Activated CD4-positive, alpha-beta T cell treated with anti-CD3 and anti-CD28 coated beads, Interleukin-2, Interleukin-4, amounts not matched to agents 100 ng/mL and 50 ng/mL, durations not matched to agents 16 hours and 8 hours (primary cell): ENCODE measurements around the gene APRT.
"Not testable (repeated sequence)": the region's sequence is repeated elsewhere in the genome, so short reads cannot be mapped to it uniquely, and the experiment has no call there.

Experiments
- DNase-seq: peaks from one replicate; pipeline ENCODE4 v3.0.0-alpha.2; 2020; ENCODE audit warnings: low spot score

Gene APRT

DNA sequence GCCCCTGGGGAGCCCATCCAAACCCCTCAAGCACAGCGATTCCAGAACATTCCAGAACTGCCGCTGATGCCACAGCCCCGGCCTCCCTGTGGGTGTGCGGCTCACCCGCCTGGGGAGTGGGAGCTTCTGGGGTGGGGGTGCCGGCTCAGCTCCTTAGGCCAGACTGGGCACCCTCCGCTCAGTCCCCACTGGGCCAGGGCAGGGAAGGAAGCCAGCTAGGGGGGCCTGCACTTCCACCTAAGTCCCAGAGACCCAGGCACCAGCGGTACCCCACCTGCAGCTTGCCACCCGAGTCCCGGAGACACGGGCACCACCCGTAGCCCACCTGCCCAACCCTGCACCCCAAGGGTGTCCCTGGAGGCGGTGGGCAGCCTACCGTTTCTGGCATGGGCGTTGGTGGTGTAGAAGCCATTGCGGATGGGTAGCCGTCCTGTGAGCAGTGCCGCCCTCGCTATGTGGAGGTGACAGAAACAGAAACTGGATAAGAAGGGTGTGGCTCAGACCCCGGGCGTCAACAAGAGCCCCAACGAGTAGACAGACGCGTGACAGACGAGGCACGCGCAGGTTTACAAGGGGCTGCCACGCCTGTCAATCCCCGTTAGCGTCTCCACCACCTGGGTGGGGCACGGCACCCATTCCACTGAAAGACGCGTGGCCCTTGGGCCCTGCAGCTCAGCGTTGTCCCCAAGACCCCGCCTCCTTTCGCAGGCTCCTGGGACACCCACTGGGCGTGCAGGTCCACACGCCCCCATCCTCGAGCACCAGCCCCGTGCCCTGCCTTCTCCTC is 30.0 kb upstream of the APRT start:
- DNase-seq = no peak

- no peak for DNase-seq
Measured at GRCh38 chr16:88840600-88841215, 29.0 kb upstream of the APRT start.

- no peak for DNase-seq
Measured at GRCh38 chr16:88839745-88840599, 28.2 kb upstream of the APRT start.

GRCh38 chr16:88839026-88839529 is 27.4 kb upstream of the APRT start:
- no peak for DNase-seq

GRCh38 chr16:88838566-88838965 is 26.8 kb upstream of the APRT start:
- no peak for DNase-seq

DNA sequence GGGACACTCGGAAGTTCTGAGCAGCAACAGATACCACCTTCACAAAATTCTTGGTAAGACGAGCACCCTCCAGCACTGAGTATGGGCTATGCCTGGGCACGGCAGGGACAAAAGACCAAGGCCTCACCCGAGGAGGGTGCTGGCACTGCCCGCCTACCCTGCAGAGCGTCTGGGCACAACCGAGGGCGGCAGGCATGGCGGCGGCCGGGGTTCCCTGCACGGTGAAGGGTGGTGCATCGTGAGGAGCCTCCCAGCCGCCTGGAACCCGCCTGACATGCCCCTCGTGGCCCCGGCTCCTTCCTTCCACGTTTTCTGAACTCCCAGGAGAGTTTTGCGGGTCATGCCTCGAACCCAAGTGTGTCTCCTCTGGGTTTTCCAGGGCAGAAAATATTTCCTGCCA is 26.1 kb upstream of the APRT start:
- no peak for DNase-seq

- no peak for DNase-seq
Measured at GRCh38 chr16:88836791-88837190, 25.1 kb upstream of the APRT start.

- no peak for DNase-seq
Measured at GRCh38 chr16:88835818-88836217, 24.1 kb upstream of the APRT start.

DNA sequence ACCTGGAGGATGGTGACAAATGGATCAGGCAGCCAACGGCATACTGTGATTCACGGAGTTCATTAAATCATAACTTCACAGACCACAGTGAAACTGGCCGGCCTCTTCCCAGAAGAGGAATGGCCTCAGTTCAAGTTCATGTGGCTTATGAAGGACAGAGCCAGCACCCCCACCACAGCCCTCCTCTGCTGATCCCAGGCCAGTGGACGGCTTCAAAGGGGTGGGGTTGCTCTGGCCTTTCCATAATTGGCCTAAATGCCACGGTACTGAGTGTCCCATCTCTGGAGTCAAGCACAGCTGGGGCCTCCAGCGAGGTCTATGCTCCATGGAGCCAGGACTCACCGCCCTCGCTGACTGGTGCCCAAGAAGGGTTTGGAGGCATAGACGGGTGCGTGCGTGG is 23.7 kb upstream of the APRT start:
- DNase-seq = no peak

DNA sequence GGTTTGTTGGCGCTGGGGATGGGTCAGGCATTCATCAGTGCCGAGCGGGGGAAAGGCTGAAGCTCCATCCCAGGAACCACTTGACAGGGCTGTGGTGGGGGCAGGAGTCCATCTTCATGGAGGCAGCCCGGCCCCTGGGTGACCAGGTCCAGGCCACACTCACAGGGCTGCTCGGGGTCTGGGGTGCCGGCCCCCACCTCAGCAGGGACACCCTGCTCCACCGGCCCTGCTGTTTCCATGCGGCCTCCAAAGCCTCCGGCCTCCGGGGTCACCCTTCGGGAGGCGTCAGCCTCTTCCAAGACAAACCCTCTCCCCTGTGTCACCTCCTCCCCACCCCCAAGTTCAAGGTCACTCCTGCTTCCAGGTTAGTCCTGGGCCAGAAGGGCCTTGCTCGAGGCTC is 22.9 kb upstream of the APRT start:
- DNase-seq = no peak

DNA sequence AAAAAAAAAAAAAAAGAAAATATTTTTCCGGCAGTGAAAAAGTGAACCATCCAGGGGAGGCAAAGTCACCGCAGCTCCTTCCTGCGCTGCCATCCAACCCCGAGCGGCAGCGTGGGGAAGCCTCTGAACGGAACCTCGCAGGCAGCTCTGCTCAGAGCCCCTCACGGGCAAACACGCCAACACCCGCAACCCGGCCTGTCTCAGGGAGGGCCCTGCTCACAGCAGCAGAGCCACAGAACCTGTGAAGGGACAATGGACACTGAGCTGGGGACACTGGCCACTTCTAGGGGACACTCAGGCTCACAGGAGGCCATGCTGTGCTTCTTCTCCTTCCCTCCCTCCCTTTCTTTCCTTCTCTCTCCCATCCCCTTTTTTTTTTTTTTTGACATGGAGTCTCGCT is 21.4 kb upstream of the APRT start:
- no peak for DNase-seq

DNA sequence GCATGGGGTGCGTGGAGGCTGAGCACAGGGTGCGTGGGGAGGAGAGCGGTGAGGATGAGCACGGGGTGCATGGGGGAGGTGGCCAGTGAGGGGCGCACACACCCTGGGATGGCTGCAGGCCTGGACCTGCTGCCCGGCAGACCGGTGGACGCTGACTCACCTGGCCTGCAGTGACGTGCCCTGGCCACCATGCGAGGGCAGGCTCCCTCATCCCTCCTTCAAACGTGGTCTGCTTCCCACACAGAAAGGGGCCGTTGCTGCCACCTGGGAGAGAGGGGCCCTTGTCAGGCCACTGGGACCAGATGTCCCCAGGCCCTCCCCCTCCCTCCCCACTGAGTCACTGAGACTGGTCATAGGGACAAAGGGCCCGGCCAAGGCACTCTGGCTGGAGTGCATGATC is 20.1 kb upstream of the APRT start:
- no peak for DNase-seq

DNA sequence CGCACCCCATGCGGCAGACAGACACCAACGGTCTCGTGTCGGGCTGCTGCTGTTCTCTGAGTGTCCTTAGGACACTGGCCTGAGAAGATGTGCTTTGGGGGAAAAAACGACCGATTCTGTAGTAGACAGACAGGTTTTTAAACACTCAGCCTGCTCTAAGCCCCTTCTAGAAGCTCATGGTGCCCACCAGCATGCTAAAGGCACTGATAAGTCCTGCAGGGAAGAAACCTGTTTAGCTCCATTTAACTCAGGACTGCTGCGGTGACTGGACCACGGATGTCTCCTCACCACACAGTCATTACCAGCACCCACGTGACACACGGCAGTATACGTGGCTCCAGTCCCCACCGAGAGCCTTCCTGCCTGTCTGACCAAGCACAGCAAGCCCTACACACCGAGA is 19.1 kb upstream of the APRT start:
- no peak for DNase-seq

GRCh38 chr16:88830258-88830657 is 18.5 kb upstream of the APRT start:
- no peak for DNase-seq

- DNase-seq = no peak
Measured at GRCh38 chr16:88828711-88829110, 17.0 kb upstream of the APRT start.

GRCh38 chr16:88827727-88828126 is 16.0 kb upstream of the APRT start:
- no peak for DNase-seq

DNA sequence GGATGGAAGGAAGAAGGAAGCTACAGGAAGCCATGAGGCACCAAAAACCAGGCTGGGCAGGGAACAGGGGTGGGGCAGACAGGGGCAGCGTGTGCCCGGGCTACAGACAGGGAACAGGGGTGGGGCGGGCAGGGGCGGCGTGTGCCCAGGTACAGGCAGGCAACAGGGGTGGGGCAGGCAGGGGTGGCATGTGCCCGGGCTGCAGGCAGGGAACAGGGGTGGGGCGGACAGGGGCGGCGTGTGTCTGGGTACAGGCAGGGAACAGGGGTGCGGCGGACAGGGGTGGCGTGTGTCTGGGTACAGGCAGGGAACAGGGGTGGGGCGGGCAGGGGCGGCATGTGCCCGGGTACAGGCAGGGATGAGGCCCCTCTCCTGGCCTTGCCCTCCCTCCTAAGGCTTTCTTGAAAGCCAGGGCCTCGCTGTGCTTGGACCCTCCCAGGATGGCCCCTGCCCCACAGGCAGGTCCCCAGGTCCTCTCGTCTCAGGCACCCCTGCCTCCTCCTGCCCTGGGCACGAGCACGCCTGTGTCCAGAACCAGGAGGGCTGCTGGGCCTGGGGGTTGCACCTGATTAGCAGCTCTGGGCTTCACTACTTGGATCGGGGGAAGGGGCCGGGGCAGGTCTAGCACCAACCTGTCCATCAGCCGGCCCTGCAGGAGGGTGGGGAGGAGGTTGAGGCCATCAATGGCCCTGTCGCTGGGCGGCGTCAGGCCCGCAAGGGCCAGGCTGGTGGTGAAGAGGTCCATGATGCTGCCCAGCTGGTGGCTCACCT is 14.5 kb upstream of the APRT start:
- no peak for DNase-seq

DNA sequence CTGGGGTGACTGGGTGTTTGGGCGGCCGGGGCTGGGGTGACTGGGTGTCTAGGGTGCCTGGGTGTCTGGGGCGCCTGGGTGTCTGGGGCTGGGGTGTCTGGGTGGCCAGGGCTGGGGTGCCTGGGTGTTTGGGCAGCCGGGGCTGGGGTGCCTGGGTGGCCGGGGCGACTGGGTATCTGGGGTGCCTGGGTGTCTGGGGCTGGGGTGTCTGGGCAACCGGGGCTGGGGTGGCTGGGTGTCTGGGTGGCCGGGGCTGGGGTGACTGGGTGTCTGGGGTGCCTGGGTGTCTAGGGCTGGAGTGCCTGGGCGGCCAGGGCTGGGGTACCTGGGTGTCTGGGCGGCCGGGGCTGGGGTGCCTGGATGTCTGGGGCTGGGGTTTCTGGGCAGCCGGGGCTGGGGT is 13.4 kb upstream of the APRT start:
- DNase-seq = no peak

DNA sequence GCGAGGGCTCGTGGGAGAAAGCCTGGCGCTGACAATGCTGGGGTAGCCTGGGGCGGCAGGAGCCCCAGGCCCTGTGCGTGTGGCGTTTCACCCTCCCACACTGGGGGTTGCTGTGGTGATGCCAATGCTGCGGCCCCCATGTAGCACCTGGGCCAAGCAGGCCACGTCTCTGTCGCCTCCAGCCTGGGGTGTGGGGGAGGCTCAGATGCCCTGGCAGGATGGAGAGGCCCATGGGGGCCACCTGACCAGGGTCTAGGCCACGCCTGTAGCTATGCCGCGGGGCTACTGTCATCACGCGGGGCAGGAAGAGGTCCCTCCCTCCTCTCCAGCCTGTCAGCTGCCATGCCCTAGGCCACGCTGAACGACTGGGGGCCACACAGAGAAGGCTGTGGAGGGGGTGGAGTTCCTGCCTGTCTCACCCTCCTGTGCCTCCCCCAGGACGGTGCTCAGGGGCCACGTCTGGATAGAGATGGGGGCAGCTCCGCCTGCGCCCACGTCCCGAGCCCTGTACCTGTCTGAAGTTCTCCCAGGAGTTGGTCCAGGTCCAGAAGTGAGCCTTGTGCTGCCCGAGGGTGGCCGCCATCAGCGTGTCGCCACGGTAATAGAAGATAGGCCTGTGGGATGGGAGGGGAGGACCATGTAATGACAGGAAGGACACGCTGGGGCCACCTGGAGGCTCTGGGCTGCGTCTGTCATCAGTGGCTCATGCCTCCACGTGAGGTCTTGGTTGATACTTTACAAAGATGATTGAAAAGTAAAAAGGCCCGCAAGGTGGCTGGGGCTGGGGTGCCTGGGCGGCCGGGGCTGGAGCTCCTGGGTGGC is 12.7 kb upstream of the APRT start:
- DNase-seq = no peak

- not testable (repeated sequence) for DNase-seq
Measured at GRCh38 chr16:88823646-88824045, 11.9 kb upstream of the APRT start.
